ENCODE data around the gene POU3F2.
A peak's percentile ranks its signal among the peaks of the same experiment; 100 is the strongest.

The POU3F2 gene

DNA sequence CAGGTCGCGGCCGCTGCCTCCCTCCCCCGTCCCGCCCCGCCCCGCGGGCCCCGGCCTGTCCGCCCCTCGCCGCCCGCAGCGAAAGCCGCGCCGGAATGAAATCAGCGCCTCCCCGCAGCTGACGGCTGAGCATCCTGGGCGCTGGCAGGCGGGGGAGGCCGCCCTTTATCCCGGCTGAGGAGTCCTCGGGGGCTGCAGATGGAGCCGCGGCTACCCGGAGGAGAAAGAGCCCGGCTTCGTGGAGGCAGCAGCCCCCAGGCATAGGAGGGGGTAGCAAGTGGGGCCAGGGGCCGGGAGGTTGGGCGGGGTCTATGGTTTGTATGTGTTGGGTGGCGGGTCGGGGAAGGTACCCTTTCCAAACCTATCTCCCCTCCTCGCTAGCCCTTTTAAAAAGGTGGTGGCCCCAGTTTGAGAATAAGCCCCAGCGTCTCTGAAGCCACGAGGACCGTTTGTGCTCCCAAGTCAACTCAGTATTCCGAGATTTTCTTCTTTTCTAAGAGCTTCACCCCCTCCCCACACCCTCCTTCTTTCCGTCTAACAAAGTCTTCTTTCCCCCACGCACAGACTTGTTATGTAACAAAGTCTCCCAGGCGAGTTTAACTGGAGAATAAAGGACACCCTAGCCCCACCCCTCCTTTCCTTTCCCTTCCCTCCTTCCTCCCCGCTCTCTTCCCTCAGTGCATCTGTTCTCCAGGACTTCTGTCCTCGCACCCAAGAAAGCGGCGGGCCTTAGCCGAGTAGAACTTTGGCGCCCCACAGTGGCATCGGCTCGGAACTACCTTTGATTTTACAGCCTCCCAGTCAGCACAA is 11.0 kb downstream of the POU3F2 start:
- H2AFZ ChIP-seq (ENCODE audit: low read depth, low read length): peak overlapping the region; percentile 65; the same call in 1 of the 2 replicates
- no peaks in the 10 kb centered on the region for H3K4me1 ChIP-seq (ENCODE audit: low read length)
- peak overlapping the region; percentile 20; the same call in 1 of the 2 replicates for H3K9ac ChIP-seq (ENCODE audit: low read length)
- no peaks in the 10 kb centered on the region for H3K79me2 ChIP-seq (ENCODE audit: low read length)
- H3K36me3 ChIP-seq (replicated peaks; ENCODE audit: low read depth, low read length): no peaks in the 10 kb centered on the region
- H3K27me3 ChIP-seq (ENCODE audit: low read depth, low read length): no peaks in the 10 kb centered on the region
- peak overlapping the region; percentile 96 for H3K4me2 ChIP-seq (ENCODE audit: low read length)
- H3K4me3 ChIP-seq (ENCODE audit: low read length): peak overlapping the region; percentile 80
- H4K20me1 ChIP-seq (ENCODE audit: insufficient read depth, low read length): no peaks in the 10 kb centered on the region
- TF ChIP-seq EZH2phosphoT487 (IDR thresholded peaks at IDR 0.05; ENCODE audit: low read depth): no peak
- TF ChIP-seq, protein P1, sequence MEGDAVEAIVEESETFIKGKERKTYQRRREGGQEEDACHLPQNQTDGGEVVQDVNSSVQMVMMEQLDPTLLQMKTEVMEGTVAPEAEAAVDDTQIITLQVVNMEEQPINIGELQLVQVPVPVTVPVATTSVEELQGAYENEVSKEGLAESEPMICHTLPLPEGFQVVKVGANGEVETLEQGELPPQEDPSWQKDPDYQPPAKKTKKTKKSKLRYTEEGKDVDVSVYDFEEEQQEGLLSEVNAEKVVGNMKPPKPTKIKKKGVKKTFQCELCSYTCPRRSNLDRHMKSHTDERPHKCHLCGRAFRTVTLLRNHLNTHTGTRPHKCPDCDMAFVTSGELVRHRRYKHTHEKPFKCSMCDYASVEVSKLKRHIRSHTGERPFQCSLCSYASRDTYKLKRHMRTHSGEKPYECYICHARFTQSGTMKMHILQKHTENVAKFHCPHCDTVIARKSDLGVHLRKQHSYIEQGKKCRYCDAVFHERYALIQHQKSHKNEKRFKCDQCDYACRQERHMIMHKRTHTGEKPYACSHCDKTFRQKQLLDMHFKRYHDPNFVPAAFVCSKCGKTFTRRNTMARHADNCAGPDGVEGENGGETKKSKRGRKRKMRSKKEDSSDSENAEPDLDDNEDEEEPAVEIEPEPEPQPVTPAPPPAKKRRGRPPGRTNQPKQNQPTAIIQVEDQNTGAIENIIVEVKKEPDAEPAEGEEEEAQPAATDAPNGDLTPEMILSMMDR (IDR thresholded peaks at IDR 0.05; ENCODE audit: low read depth, low read length): peak; percentile 77
- no peaks in the 10 kb centered on the region for H3K9me3 ChIP-seq (ENCODE audit: insufficient read depth, low read length)
- H3K27ac ChIP-seq (ENCODE audit: low read length): no peak overlapping the region

DNA sequence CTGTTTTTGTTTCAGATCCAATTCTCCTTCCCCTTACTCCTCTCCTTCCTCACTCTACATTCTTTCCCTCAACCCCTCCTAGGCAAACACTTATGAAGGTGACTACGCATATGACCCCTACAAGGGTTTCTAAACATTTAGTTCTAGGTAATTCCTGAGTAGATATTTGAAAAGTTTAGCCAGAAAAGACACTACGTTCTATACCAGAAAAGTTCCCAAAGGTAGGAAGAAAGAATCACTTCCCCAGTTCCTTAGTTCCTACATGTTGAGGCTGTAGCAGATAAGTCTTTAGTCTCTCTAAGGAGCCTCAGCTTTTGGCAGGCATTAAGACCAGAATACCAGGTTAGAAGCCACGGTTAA is 11.6 kb downstream of the POU3F2 start:
- no peak overlapping the region for H2AFZ ChIP-seq (ENCODE audit: low read depth, low read length)
- no peaks in the 10 kb centered on the region for H3K36me3 ChIP-seq (replicated peaks; ENCODE audit: low read depth, low read length)
- no peaks in the 10 kb centered on the region for H3K9me3 ChIP-seq (ENCODE audit: insufficient read depth, low read length)
- H3K4me2 ChIP-seq (ENCODE audit: low read length): 0 out of 2 replicates have a peak overlapping the region, but pooled peaks have one; percentile 96
- no peaks in the 10 kb centered on the region for H3K79me2 ChIP-seq (ENCODE audit: low read length)
- no peak overlapping the region for H3K27ac ChIP-seq (ENCODE audit: low read length)
- H3K27me3 ChIP-seq (ENCODE audit: low read depth, low read length): no peaks in the 10 kb centered on the region
- no peaks in the 10 kb centered on the region for H4K20me1 ChIP-seq (ENCODE audit: insufficient read depth, low read length)
- no peak overlapping the region for H3K9ac ChIP-seq (ENCODE audit: low read length)
- no peak overlapping the region for H3K4me3 ChIP-seq (ENCODE audit: low read length)
- TF ChIP-seq, protein P1 (IDR thresholded peaks at IDR 0.05; ENCODE audit: low read depth, low read length): no peak
- no peak for TF ChIP-seq EZH2phosphoT487 (IDR thresholded peaks at IDR 0.05; ENCODE audit: low read depth)
- H3K4me1 ChIP-seq (ENCODE audit: low read length): no peaks in the 10 kb centered on the region

GRCh38 chr6:98847416-98847778 is 13.0 kb downstream of the POU3F2 start:
- H3K27me3 ChIP-seq (ENCODE audit: low read depth, low read length): no peaks in the 10 kb centered on the region
- no peak overlapping the region for H3K27ac ChIP-seq (ENCODE audit: low read length)
- TF ChIP-seq, protein P1 (IDR thresholded peaks at IDR 0.05; ENCODE audit: low read depth, low read length): no peak
- no peak for TF ChIP-seq EZH2phosphoT487 (IDR thresholded peaks at IDR 0.05; ENCODE audit: low read depth)
- H3K9ac ChIP-seq (ENCODE audit: low read length): no peak overlapping the region
- no peaks in the 10 kb centered on the region for H3K9me3 ChIP-seq (ENCODE audit: insufficient read depth, low read length)
- no peak overlapping the region for H2AFZ ChIP-seq (ENCODE audit: low read depth, low read length)
- no peaks in the 10 kb centered on the region for H4K20me1 ChIP-seq (ENCODE audit: insufficient read depth, low read length)
- H3K36me3 ChIP-seq (replicated peaks; ENCODE audit: low read depth, low read length): no peaks in the 10 kb centered on the region
- no peak overlapping the region for H3K4me3 ChIP-seq (ENCODE audit: low read length)
- H3K4me2 ChIP-seq (ENCODE audit: low read length): no peak overlapping the region
- no peaks in the 10 kb centered on the region for H3K79me2 ChIP-seq (ENCODE audit: low read length)
- H3K4me1 ChIP-seq (ENCODE audit: low read length): no peaks in the 10 kb centered on the region

GRCh38 chr6:98847779-98848538 is 13.6 kb downstream of the POU3F2 start:
- Histone ChIP-seq H4K20me1 (ENCODE audit: insufficient read depth, low read length) (no peaks in the 10 kb centered on the region), H3K9me3 (ENCODE audit: insufficient read depth, low read length) (no peaks in the 10 kb centered on the region), H2AFZ (ENCODE audit: low read depth, low read length) (no peak overlapping the region), H3K27ac (ENCODE audit: low read length) (no peak overlapping the region), H3K36me3 (replicated peaks; ENCODE audit: low read depth, low read length) (no peaks in the 10 kb centered on the region), H3K4me1 (ENCODE audit: low read length) (no peaks in the 10 kb centered on the region), H3K4me3 (ENCODE audit: low read length) (no peak overlapping the region), H3K79me2 (ENCODE audit: low read length) (no peaks in the 10 kb centered on the region), H3K9ac (ENCODE audit: low read length) (no peak overlapping the region), H3K4me2 (ENCODE audit: low read length) (no peak overlapping the region), H3K27me3 (ENCODE audit: low read depth, low read length) (no peaks in the 10 kb centered on the region)
- TF ChIP-seq EZH2phosphoT487 (IDR thresholded peaks at IDR 0.05; ENCODE audit: low read depth): no peak
- TF ChIP-seq, protein P1 (IDR thresholded peaks at IDR 0.05; ENCODE audit: low read depth, low read length): no peak
